GM18907 (cell line): ENCODE data around the gene CDKN2C.
"Not testable (repeated sequence)": the region's sequence is repeated elsewhere in the genome, so short reads cannot be mapped to it uniquely, and the experiment has no call there.

Experiments used
- ATAC-seq: cut with Tn5 transposase; IDR thresholded peaks from one replicate; pipeline ENCODE4 v1.9.1; 2021; ENCODE audit warnings: mild to moderate bottlenecking, moderate library complexity; ENCODE audit not compliant: unreplicated experiment

CDKN2C gene

GRCh38 chr1:50978144-50978851 lies 8.3 kb downstream of the CDKN2C start:
- ATAC-seq = peak; percentile 48

DNA sequence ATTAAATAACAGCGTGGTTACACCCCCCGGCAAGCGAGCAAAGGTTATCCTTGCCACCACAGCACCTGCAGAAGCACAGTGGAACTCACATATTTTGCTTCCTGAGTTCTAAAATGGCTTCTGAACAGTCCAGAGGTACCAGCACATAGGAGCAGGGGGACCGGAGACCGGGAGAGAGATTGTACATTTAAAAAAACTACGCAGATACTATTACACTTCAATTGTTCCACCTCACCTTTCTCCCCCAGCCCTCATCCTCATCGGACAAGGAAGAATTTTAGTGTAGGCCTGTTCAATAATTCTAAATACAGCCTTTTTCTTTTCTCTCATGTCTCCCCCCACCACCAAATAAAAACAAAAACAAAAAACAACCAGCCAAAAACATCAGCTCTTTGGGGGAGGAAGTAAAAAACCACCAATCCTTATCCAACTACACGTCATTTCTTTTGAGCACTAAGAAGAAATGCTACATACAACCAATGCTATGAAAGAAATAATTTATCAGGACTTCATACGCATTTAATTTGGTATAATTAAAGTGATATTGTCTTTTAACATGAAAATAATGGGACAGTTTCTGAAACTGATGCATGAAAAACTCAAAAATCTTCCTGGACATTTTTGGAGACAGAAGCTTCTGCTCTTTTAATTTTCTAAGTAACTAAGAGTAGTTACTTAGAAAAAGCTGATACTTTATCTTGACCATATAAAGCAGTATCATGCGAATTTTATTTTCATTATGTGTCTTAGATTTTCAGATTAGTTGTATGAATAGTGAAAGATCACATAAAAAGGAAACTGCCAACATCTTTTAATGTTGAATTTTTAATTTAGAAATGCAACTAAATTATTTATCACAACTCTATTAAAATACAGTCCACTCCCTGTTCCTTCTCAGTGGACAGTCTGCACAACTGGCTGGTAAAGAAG lies 9.1 kb downstream of the CDKN2C start:
- no peak for ATAC-seq

DNA sequence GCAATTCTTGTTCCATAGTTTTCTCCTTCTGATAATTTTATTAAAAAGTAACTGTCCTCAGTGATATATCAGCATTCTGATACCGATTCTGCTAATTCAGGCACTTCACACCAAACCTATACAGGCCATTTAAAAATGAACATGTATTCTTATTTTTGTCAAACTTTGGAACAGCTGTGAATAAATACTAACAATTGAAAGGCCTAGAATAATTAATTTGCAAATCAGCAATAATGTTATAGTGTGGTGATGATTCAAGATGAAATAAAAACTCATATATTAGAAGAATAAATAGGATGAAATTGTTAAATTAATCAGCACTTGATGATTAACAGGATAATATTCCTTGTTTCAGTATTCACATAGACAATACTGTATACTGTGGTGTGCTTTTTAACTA lies 9.9 kb downstream of the CDKN2C start:
- ATAC-seq = no peak

DNA sequence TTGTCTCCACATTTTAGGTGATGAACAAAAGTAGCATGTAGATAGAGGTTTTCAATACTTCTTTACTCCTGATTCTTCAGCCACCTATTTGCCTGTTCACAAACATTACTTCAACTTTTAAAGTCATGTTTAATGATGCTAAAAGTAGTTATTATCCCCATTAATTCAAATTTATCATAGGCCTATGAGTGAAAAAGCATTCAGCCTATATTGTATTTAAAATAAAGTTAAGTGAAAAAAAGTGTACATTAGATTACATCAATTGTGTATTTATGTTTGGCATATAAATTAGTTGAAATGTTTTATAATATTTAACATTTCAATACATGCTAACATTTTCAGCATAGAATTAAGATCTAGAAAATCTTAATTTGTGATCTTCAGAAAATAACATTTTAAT lies 10.5 kb downstream of the CDKN2C start:
- ATAC-seq = no peak

DNA sequence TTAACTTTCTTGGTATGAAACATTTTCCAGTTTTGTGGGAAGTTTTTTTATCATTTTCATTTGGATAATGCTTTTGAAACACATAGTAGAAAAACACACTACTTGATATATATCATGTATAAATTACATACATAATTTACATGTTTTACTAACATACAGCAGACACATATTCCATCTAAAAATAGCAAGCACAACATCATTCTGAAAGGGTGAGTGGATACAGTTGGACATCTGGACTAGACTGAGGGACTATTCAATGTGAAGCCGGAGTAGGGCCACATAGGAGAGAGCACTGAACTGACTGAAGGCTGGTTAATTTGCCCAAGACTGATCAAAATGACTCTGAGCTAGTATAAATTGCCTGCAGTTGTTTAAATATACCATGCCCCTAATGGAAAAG lies 11.7 kb downstream of the CDKN2C start:
- ATAC-seq = no peak

- no peak for ATAC-seq
Measured at GRCh38 chr1:50982611-50983010, 12.6 kb downstream of the CDKN2C start.

DNA sequence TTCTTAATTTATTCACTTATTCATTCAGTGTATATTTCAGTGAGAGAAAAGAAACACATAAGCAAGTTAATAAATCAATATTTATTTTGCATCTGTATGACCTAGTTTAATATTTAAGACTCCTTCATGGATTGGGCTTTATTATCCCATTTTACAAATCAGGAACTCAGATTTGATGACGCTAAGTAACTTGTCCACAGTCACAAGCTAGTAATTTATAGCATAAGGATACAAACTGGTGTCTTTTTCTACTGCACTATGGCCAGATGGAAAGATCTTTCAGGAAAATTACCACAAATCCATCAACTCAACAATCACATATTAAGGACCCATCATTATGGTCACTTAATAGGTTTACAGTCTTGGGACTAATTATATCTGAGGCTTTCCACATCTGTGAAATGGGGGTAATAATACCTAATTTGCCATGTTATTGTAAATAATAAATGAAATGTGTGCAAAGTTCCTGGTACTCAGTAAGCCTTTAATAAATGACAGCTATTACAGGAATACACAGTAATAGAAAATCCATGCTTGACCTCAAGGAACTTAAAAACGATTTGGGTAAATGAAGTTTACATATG lies 13.3 kb downstream of the CDKN2C start:
- ATAC-seq = no peak

DNA sequence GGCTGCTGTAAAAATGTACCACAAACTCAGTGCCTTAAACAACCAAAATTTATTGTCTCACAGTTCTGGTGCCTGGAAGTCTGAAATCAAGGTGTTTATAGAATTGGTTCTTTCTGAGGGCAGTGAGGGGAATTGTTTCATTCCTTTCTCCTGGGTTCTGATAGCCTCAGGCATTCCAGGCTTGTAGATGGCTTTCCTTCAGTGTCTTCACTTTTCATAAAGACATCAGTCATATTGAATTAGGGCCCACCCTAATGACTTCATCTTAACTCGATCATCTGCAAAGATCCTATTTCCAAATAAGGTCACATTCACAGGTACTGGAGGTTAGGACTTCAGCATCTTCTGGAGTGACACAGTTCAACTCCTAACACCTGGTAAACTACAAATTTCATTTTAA lies 15.0 kb downstream of the CDKN2C start:
- ATAC-seq = no peak

DNA sequence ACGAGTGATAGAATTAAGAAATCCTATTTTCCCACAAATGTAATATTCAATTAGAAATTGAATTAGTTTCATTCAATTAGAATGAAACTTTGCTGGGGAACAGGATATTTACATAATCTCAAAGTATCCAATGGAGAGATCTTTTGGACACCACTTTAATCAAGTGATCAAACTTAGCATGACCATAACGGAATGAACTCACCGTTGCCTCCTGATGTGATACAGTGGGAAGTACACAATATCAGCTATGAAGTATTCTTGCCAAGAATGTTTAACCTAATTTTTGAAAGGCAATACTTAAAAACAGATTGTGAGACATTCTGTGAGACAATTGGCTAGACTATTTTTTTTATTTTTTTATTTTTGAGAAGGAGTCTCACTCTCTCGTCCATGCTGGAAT lies 16.6 kb downstream of the CDKN2C start:
- no peak for ATAC-seq

GRCh38 chr1:50989694-50990093 lies 19.6 kb downstream of the CDKN2C start:
- no peak for ATAC-seq

DNA sequence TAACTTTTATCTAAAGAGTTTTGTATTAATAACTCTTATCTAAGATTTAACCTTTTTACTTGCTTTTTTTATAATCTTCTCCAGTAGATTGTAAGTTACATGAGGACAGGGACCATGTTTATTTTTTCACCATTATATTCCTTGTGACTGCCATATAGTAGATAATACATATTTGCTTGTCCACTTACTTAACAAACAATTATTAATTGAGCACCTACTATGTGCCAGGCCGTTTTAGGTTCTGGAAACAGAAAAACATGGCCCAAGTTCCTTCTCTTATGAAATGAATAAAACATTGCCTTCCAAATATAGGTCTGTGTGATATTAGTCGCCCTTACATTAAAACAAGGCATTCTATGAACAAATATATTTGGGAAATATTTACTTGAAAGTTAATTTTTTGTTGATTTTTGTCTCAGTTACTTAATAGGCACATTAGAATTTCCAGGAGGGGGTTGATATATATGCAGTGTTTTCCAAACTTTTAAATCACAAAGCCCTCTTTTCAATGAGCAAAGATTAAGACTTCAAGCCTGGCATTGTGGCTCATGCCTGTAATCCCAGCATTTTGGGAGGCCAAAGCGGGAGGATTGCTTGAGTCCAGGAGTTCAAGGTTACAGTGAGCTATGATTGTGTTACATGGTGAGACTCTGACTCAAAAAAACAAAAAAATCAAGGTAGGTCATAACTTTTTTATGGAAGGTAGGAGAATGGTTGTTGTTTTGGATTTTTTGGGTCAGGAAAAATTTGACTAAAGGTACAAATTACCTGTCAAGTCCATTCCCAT lies 22.7 kb downstream of the CDKN2C start:
- ATAC-seq = no peak

DNA sequence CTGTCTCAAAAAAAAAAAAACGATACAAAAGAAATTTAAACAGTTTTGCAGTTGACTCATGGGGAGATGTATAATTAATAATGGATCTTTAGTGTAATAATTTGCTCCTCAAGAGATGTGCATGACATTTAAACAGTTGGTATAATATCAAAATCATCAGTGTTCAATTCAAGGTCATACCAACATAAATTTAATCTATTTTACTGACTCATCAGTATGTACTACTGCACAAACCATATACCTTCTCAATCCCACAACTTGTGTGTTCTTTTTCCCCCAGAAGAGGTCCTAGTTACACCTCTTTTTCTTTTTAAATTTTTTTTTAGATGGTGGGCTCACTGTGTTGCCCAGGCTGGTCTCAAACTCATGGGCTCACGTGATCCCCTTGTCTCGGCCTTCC lies 23.6 kb downstream of the CDKN2C start:
- no peak for ATAC-seq

DNA sequence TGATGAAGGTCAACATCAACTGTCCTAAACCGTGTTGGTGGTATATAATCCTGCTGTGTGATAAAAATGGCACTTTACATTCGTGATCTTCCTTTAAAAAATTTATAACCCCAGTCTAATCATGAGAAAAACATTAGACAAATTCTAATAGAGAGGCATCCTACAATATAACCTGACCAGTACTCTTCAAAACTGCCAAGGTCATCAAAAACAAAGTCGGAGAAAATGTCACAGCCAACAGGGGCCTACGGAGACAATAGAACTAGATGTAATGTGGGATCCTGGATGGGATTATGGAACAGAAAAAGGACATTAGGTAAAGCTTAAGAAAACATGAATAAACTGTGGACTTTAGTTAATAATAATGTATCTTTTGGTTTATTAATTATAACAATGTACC lies 25.0 kb downstream of the CDKN2C start:
- ATAC-seq = no peak

DNA sequence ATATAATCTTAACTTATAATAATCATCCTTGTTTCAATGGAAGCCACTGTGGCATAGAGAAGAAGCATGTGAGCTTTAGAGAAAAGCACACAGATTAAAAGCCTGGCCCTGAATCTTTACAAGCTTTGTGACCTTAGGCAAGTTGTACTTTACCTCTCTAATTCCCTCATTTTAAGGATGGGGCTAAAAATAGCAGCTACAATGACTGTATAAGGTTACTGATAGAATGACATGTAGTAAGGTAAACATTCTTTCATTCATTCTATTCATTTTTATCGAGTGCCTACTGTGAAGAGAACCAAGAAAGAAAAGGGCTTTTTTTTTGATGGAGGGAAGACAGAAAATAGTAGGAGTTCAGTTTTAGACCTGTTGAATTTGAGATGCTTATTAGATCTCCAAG lies 25.6 kb downstream of the CDKN2C start:
- no peak for ATAC-seq

DNA sequence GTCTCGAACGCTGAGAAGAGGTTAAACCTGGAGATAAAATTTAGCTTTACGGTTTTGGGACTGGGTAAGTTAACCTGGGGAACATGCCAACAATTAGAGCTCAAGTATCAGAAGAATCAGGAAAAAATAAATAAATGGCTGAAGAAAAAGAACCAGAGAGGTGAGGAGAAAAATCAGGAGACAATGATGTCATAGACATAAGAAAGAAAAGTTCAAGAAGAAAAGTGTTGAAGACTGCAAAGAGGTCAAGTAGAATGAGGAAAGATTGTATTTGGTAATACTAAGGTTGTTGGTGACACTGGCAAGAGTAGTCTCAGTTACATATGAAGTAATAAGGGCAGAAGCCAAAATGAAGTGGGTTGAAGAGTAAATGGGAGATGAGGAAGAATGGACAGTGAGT lies 26.0 kb downstream of the CDKN2C start:
- ATAC-seq = no peak

GRCh38 chr1:50999375-50999774 lies 29.3 kb downstream of the CDKN2C start:
- ATAC-seq = not testable (repeated sequence)

GRCh38 chr1:51000160-51000559 lies 30.1 kb downstream of the CDKN2C start:
- peak; percentile 78 for ATAC-seq

- peak; percentile 38 for ATAC-seq
Measured at GRCh38 chr1:51000651-51001050, 30.6 kb downstream of the CDKN2C start.

GRCh38 chr1:51002516-51002915 lies 32.5 kb downstream of the CDKN2C start:
- ATAC-seq = no peak

GRCh38 chr1:51005549-51005948 lies 35.5 kb downstream of the CDKN2C start:
- ATAC-seq = not testable (repeated sequence)

GRCh38 chr1:51009381-51009780 lies 39.3 kb downstream of the CDKN2C start:
- no peak for ATAC-seq
